Lower leg skin (tissue), 3 donors: Measurements from ENCODE around the gene FGF19.

Experiments
- POLR2A ChIP-seq, 2 donors: fragments of 450-650 bp; IDR thresholded peaks; one replicate each; pipeline ENCODE4 v1.6.1; 2016 to 2017; ENCODE audit warnings: antibody characterized with exemption in 2 of 2, mild to moderate bottlenecking in 1 of 2, moderate library complexity in 1 of 2
- TF ChIP-seq, protein P1 (sequence below), 3 donors: fragments of 450-650 bp; IDR thresholded peaks; one replicate each; pipeline ENCODE4 v1.5.1; 2016; ENCODE audit warnings: antibody characterized with exemption in 3 of 3, mild to moderate bottlenecking in 3 of 3, moderate library complexity in 2 of 3

DNA sequence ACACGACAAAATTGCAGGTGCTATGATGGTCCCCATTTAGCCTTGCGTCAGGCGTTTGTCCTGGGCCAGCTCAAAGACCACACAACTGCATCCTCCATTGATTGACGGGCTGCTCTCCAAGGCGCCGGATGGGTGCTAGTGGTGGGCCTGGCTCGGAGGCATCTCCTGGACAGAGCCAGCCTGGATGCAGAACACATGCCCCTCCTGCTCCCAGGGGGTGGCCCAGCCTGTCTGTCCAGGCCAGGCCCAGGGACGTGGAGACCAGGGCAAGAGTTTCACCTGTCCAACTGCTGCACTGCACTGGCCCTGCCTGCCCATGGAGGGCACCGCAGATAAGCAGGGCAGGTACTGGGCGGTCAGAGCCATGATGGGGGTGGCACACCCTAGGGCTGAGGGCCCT lies 23.4 kb upstream of the FGF19 start:
- TF ChIP-seq, protein P1, sequence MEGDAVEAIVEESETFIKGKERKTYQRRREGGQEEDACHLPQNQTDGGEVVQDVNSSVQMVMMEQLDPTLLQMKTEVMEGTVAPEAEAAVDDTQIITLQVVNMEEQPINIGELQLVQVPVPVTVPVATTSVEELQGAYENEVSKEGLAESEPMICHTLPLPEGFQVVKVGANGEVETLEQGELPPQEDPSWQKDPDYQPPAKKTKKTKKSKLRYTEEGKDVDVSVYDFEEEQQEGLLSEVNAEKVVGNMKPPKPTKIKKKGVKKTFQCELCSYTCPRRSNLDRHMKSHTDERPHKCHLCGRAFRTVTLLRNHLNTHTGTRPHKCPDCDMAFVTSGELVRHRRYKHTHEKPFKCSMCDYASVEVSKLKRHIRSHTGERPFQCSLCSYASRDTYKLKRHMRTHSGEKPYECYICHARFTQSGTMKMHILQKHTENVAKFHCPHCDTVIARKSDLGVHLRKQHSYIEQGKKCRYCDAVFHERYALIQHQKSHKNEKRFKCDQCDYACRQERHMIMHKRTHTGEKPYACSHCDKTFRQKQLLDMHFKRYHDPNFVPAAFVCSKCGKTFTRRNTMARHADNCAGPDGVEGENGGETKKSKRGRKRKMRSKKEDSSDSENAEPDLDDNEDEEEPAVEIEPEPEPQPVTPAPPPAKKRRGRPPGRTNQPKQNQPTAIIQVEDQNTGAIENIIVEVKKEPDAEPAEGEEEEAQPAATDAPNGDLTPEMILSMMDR (IDR thresholded peaks at IDR 0.05), result no peak
- TF ChIP-seq POLR2A (IDR thresholded peaks at IDR 0.05), result no peak
